ENCODE measurements around the gene SLC17A3.

The SLC17A3 gene

GRCh38 chr6:25835442-25836283 lies 38.4 kb downstream of the SLC17A3 start:
- no peak for DNase-seq (ENCODE audit: low read depth in 2 of 2)

- no peak for DNase-seq (ENCODE audit: low read depth in 2 of 2)
Measured at GRCh38 chr6:25834950-25835349, 39.1 kb downstream of the SLC17A3 start.

- DNase-seq (ENCODE audit: low read depth in 2 of 2), result no peak
Measured at GRCh38 chr6:25833136-25833535, 40.9 kb downstream of the SLC17A3 start.

- no peak for DNase-seq (ENCODE audit: low read depth in 2 of 2)
Measured at GRCh38 chr6:25832670-25833069, 41.4 kb downstream of the SLC17A3 start.

GRCh38 chr6:25832307-25832662 lies 41.8 kb downstream of the SLC17A3 start:
- DNase-seq (ENCODE audit: low read depth in 2 of 2), result no peak

- no peak for DNase-seq (ENCODE audit: low read depth in 2 of 2)
Measured at GRCh38 chr6:25831532-25832306, 42.3 kb downstream of the SLC17A3 start, which contains the start of gene SLC17A1. SLC17A1 (minus strand) TSS chr6:25832052; CDS start chr6:25830557, 1,495 bp downstream.

GRCh38 chr6:25830458-25830857 lies 43.6 kb downstream of the SLC17A3 start:
- no peak for DNase-seq (ENCODE audit: low read depth in 2 of 2)

- DNase-seq (ENCODE audit: low read depth in 2 of 2), result no peak
Measured at GRCh38 chr6:25829375-25829774, 44.7 kb downstream of the SLC17A3 start.

- DNase-seq (ENCODE audit: low read depth in 2 of 2), result no peak
Measured at GRCh38 chr6:25821341-25821740, 52.7 kb downstream of the SLC17A3 start.

- no peak for DNase-seq (ENCODE audit: low read depth in 2 of 2)
Measured at GRCh38 chr6:25816252-25816651, 57.8 kb downstream of the SLC17A3 start.

GRCh38 chr6:25815194-25815593 lies 58.8 kb downstream of the SLC17A3 start:
- DNase-seq (ENCODE audit: low read depth in 2 of 2), result no peak

- no peak for DNase-seq (ENCODE audit: low read depth in 2 of 2)
Measured at GRCh38 chr6:25804804-25805203, 69.2 kb downstream of the SLC17A3 start.

GRCh38 chr6:25801436-25801835 lies 72.6 kb downstream of the SLC17A3 start:
- no peak for DNase-seq (ENCODE audit: low read depth in 2 of 2)
